Gastroesophageal sphincter (tissue), 4 donors: ENCODE data around the gene LACTBL1. TPM values are rescaled to one million over a fixed set of nuclear protein-coding genes. Genes with fewer than 3 reads are reported as not detected.
A peak's percentile ranks its signal among the peaks of the same experiment; 100 is the strongest.
"Not testable (repeated sequence)": the region's sequence is repeated elsewhere in the genome, so short reads cannot be mapped to it uniquely, and the experiment has no call there.

ENCODE experiments used
- ATAC-seq: fragments of 150-250 bp; one replicate; pipeline ENCODE4 v1.9.1; 2016; ENCODE audit warnings: mild to moderate bottlenecking, moderate library complexity
- H3K27ac ChIP-seq, 4 donors: fragments of 200-600 bp; sonication (generic) in 3 of 4; 1 replicate in 3 of 4; 2 replicates in 1 of 4; pipeline ENCODE4 v1.5.1; 2016 to 2019
- H3K27me3 ChIP-seq: fragments of 200-600 bp; sonication (generic); one replicate; pipeline ENCODE4 v1.5.1; 2019
- H3K36me3 ChIP-seq, 2 donors: fragments of 200-600 bp; sonication (generic); one replicate each; pipeline ENCODE4 v1.5.1; 2019; ENCODE audit warnings: control low read depth in 1 of 2
- H3K4me1 ChIP-seq, 3 donors: fragments of 200-600 bp; sonication (generic); 1 replicate in 2 of 3; 2 replicates in 1 of 3; pipeline ENCODE4 v1.5.1; 2016 to 2019; ENCODE audit warnings: control low read depth in 2 of 3
- H3K4me3 ChIP-seq, 2 donors: fragments of 200-600 bp; sonication (generic); one replicate each; pipeline ENCODE4 v1.5.1; 2019; ENCODE audit warnings: mild to moderate bottlenecking in 1 of 2, moderate library complexity in 1 of 2
- H3K9me3 ChIP-seq, 3 donors: fragments of 200-600 bp; sonication (generic); one replicate each; pipeline ENCODE4 v1.5.1; 2017 to 2019; ENCODE audit warnings: control low read depth in 2 of 3
- EP300 ChIP-seq: sonication (generic); formaldehyde crosslinking; IDR thresholded peaks from one replicate; pipeline ENCODE4 v1.6.1; 2017; ENCODE audit warnings: antibody characterized with exemption, mild to moderate bottlenecking
- POLR2A ChIP-seq, 2 donors: fragments of 450-650 bp; IDR thresholded peaks; one replicate each; pipeline ENCODE4 v1.6.1; 2017; ENCODE audit warnings: antibody characterized with exemption in 2 of 2, mild to moderate bottlenecking in 2 of 2, moderate library complexity in 1 of 2
- POLR2AphosphoS5 ChIP-seq: sonication (generic); formaldehyde crosslinking; IDR thresholded peaks from one replicate; pipeline ENCODE4 v1.6.1; 2017; ENCODE audit warnings: antibody characterized with exemption
- WGBS, 2 donors: methylation state at CpG; one replicate each; pipeline ENCODE4 v1.1.5; 2018; ENCODE audit warnings: low coverage in 1 of 2; 5-methylcytosine and 5-hydroxymethylcytosine counted together
- total RNA-seq, 4 donors: library from RNA; depleted of rRNA; stranded (reverse); fragments of >200 nt; gene quantifications; one replicate each; pipeline ENCODE4 v1.1.0, GENCODE V29; 2016
- TF ChIP-seq, protein P1 (sequence below), 4 experiments: fragments of 200-600 bp in 2 of 4; fragments of 450-650 bp in 2 of 4; sonication (generic) in 1 of 4; IDR thresholded peaks; one replicate each; pipeline ENCODE4 v1.5.1; 2017 to 2019; ENCODE audit warnings: antibody characterized with exemption in 4 of 4, mild to moderate bottlenecking in 2 of 4, moderate library complexity in 2 of 4

The LACTBL1 gene
- total RNA-seq, 4 donors from 2014 or later = not detected

DNA sequence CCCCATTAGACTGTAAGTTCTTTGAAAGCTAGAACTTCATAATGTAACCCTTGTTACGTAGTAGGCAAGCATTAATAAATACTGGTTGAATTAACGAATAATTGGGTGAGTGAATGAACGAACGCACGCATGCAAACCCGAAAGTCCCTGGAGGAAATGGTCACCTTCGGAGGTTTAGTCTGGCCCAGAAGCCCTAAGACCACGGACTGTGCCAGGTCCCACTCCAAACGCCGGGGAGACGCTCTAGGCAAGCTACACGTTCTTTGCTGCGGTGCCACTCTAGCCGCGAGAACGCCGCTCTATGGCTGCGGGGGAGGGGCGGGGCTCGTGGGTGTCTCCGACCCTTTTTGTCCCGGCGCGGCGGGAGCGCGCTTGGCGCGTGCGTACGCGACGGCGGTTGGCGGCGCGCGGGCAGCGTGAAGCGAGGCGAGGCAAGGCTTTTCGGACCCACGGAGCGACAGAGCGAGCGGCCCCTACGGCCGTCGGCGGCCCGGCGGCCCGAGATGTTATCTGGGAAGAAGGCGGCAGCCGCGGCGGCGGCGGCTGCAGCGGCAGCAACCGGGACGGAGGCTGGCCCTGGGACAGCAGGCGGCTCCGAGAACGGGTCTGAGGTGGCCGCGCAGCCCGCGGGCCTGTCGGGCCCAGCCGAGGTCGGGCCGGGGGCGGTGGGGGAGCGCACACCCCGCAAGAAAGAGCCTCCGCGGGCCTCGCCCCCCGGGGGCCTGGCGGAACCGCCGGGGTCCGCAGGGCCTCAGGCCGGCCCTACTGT is 46.6 kb upstream of the LACTBL1 start, which contains the start of gene KDM1A:
Gene KDM1A, plus strand, starts transcription at position 375 of the 769 bp plus-strand sequence. Its CDS starts 129 bp downstream, at position 504.
- Histone ChIP-seq H3K27ac (peak within 1 kb of the TSS; percentile 56 to 95 (median 90)), H3K27me3 (no peaks in the 10 kb centered on the region), H3K36me3 (no peaks in the 10 kb centered on the region), H3K4me3 (peak within 1 kb of the TSS; percentile 69 to 85), H3K9me3 (no peaks in the 10 kb centered on the region), H3K4me1 (peaks cover 0 to 24% (median 2%) of the 10 kb centered on the region in 3 donors)
- 7% methylated on average over 3 of the region's 85 CpGs; no CpG with 5 or more reads in 1 of the 2 donors for WGBS, 2 donors
- TF ChIP-seq POLR2A (IDR thresholded peaks at IDR 0.05) (peak; percentile 85 to 89), POLR2AphosphoS5 (peak; percentile 89), EP300 (no peak)
- TF ChIP-seq, protein P1, sequence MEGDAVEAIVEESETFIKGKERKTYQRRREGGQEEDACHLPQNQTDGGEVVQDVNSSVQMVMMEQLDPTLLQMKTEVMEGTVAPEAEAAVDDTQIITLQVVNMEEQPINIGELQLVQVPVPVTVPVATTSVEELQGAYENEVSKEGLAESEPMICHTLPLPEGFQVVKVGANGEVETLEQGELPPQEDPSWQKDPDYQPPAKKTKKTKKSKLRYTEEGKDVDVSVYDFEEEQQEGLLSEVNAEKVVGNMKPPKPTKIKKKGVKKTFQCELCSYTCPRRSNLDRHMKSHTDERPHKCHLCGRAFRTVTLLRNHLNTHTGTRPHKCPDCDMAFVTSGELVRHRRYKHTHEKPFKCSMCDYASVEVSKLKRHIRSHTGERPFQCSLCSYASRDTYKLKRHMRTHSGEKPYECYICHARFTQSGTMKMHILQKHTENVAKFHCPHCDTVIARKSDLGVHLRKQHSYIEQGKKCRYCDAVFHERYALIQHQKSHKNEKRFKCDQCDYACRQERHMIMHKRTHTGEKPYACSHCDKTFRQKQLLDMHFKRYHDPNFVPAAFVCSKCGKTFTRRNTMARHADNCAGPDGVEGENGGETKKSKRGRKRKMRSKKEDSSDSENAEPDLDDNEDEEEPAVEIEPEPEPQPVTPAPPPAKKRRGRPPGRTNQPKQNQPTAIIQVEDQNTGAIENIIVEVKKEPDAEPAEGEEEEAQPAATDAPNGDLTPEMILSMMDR (IDR thresholded peaks at IDR 0.05) = peak in 2 of 4 experiments; percentile 16 to 40
- ATAC-seq = peak; percentile 100

DNA sequence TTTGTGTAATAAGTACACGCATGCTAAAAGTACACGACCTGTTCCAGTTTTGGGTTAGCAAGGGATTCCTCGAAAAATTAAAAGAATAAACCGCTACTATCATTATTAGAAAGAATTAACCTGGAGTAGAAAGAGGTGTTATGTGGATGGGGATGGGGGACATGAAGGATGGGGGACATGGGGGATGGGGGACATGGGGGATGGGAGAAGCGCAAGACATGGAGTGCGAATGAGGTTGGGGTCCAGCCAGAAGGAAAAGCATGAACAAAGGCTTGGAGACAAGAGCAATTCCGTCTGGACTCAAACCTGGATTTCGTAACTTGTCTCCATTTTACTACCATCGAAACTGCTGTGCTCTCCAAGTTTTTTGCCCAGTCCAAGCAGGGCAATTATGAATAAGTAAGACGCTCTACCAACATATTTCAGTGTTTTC is 46.0 kb upstream of the LACTBL1 start:
- Histone ChIP-seq H3K36me3 (no peaks in the 10 kb centered on the region), H3K27ac (peak overlapping the region; percentile 56 to 95 (median 90)), H3K4me1 (peaks cover 0 to 24% (median 2%) of the 10 kb centered on the region in 3 donors), H3K4me3 (peak overlapping the region; percentile 69 to 85), H3K27me3 (no peaks in the 10 kb centered on the region), H3K9me3 (no peaks in the 10 kb centered on the region)
- ATAC-seq = no peak
- TF ChIP-seq POLR2A (IDR thresholded peaks at IDR 0.05) = no peak
- TF ChIP-seq POLR2AphosphoS5 = no peak
- WGBS, 2 donors = 28 to 36% methylated on average over 8 to 10 of the region's 10 CpGs

DNA sequence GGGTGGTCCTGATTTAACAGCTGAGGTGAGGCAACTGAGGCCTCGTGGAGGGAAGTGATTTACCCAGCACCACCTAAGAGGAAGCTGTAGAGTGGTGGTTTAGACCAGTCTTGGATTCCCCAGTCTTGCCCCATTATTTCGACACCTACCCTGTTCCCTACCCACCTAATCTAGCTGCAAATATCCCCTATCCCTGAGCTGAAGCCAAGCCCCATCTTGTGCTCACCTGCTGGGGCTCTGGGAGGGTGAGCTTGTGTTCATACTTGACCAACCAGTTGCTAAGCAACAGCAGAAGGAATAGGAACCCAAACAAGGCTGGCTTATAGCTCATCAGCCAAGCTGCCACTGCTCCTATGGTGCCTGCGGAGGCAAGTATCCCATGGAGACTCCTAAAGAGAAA is 41.0 kb upstream of the LACTBL1 start:
- TF ChIP-seq EP300 (no peak), POLR2A (IDR thresholded peaks at IDR 0.05) (no peak), POLR2AphosphoS5 (no peak)
- TF ChIP-seq, protein P1 (IDR thresholded peaks at IDR 0.05) = no peak

DNA sequence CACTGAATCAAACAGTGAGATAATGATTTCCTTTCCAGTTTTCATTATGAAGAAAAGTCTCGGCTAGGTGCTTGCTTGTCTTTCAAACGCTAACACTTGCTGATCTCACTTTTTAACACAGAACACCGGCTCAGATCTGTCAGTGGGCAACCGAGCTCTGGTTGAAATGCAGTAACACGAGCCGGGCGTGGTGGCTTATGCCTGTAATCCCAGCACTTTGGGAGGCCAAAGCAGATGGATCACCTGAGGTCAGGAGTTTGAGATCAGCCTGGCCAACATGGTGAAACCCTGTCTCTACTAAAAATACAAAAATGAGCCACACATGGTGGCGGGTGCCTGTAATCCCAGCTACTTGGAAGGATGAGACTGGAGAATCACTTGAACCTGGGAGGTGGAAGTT is 37.4 kb upstream of the LACTBL1 start:
- not testable (repeated sequence) for ATAC-seq

More for the DNA sequence above, 41.0 kb upstream of the LACTBL1 start:
- 75 to 92% methylated on average over 2 of the region's 3 CpGs for WGBS, 2 donors
- ATAC-seq = no peak
- H3K27ac ChIP-seq = no peak overlapping the region
- no peaks in the 10 kb centered on the region for H3K27me3 ChIP-seq
- H3K4me3 ChIP-seq = no peak overlapping the region
- no peaks in the 10 kb centered on the region for H3K36me3 ChIP-seq
- H3K9me3 ChIP-seq = no peaks in the 10 kb centered on the region
- H3K4me1 ChIP-seq = peaks cover 0 to 4% (median 0%) of the 10 kb centered on the region in 3 donors

DNA sequence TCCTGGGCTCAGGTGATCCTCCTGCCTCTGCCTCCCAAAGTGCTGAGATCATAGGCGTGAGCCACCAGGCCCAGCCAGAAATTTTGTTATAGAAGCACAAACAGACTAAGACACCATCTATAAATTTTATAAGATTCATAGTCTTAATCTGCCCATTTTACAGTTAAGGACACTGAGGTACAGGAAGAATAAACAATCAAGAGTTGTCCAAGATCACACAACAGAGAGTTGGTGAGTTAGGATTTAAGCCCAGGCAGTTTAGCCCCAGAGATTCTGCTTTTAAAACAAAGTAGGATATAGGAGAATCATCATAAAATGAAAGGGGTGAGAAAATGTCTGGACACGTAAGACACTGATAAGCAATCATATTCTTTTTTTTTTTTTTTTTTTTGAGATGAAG is 36.2 kb upstream of the LACTBL1 start:
- H3K36me3 ChIP-seq = no peaks in the 10 kb centered on the region
- ATAC-seq = no peak
- no peak overlapping the region for H3K27ac ChIP-seq
- TF ChIP-seq, protein P1 (IDR thresholded peaks at IDR 0.05) = no peak
- no peak for TF ChIP-seq EP300
- no peak for TF ChIP-seq POLR2A (IDR thresholded peaks at IDR 0.05)
- TF ChIP-seq POLR2AphosphoS5 = no peak
- no peaks in the 10 kb centered on the region for H3K9me3 ChIP-seq
- H3K27me3 ChIP-seq = peaks cover 6% of the 10 kb centered on the region
- no peaks in the 10 kb centered on the region for H3K4me1 ChIP-seq
- 88 to 90% methylated on average over 1 to 2 of the region's 2 CpGs for WGBS, 2 donors
- no peak overlapping the region for H3K4me3 ChIP-seq

More for the DNA sequence above, 37.4 kb upstream of the LACTBL1 start:
- 77 to 85% methylated on average over 2 to 5 of the region's 8 CpGs for WGBS, 2 donors
- not testable (repeated sequence) for H3K9me3 ChIP-seq, H3K27me3 ChIP-seq, H3K27ac ChIP-seq, H3K4me1 ChIP-seq, H3K36me3 ChIP-seq, H3K4me3 ChIP-seq

DNA sequence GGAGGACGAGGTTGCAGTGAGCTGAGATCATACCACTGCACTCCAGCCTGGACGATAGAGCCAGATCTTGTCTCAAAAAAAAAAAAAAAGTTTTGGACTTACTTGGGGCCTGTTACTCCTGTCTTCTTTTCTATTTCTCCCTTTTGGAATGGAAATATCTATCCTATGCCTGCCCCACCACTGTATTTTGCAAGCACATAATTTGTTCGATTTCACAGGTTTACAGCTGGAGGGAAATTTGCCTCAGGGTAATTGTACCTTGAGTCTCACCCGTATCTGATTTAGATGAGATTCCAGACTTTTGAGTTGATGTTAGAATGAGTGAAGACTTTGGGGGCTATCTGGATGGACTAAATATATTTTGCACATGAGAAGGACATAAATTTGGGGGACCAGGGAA is 34.4 kb upstream of the LACTBL1 start:
- WGBS, 2 donors = 67 to 85% methylated on average over 4 of the region's 4 CpGs
- no peak overlapping the region for H3K4me3 ChIP-seq
- ATAC-seq = no peak

DNA sequence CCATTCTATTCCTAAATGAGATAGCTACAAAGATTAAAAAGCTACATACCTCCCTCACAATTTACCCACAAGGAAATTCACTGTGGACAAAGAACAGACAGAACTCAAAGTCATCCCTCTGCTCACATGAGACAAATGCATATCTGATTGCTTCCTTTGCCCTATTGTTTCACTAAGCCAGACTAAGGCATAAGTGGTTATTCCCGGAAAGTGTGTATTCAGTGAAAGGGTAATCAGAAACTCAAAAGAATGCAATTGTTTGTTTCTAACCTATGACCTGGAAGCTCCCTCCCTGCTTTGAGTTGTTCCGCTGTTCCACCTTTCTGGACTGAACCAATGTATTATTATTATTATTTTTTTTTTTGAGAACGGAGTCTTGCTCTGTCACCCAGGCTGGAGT is 32.1 kb upstream of the LACTBL1 start:
- WGBS, 2 donors = 65 to 83% methylated on average over 2 to 3 of the region's 3 CpGs
- H3K4me3 ChIP-seq, ATAC-seq, H3K4me1 ChIP-seq, H3K27ac ChIP-seq, H3K36me3 ChIP-seq, H3K27me3 ChIP-seq: not testable (repeated sequence)
- H3K9me3 ChIP-seq = peaks cover 0 to 11% (median 0%) of the 10 kb centered on the region in 3 donors

More for the DNA sequence above, 34.4 kb upstream of the LACTBL1 start:
- no peaks in the 10 kb centered on the region for H3K36me3 ChIP-seq
- H3K27ac ChIP-seq = no peak overlapping the region
- H3K9me3 ChIP-seq = no peaks in the 10 kb centered on the region
- peaks cover 6% of the 10 kb centered on the region for H3K27me3 ChIP-seq
- no peaks in the 10 kb centered on the region for H3K4me1 ChIP-seq
- TF ChIP-seq POLR2A (IDR thresholded peaks at IDR 0.05) = no peak
- TF ChIP-seq, protein P1 (IDR thresholded peaks at IDR 0.05) = no peak
- no peak for TF ChIP-seq POLR2AphosphoS5
- TF ChIP-seq EP300 = no peak
